MCF 10A (cell line): ENCODE measurements around the gene ZNF467. TPM values are rescaled to one million over a fixed set of nuclear protein-coding genes. Genes with fewer than 3 reads are reported as not detected.

ENCODE experiments used
- BruUV-seq: library from RNA; stranded (reverse); fragments of 400-500 nt; replicated peaks from 2 replicates; lab custom pipeline; 2021; lab: Mats Ljungman, UMichigan
- CTCF ChIA-PET: fragments of 300-600 bp; sonication (Branson Sonifier 250); formaldehyde crosslinking; extraction: SDS; loops from one replicate; lab custom pipeline; 2021; ENCODE audit warnings: antibody characterized with exemption, inconsistent platforms; lab: Yijun Ruan, JAX
- POLR2A ChIA-PET: fragments of 300-600, 350-650 bp; sonication (Branson Sonifier 250); formaldehyde crosslinking; extraction: SDS; loops from one replicate; lab custom pipeline; 2020; ENCODE audit warnings: antibody characterized with exemption, inconsistent platforms; lab: Yijun Ruan, JAX
- DNase-seq: peaks from one replicate; pipeline ENCODE4 v3.0.0-alpha.2; 2018; ENCODE audit not compliant: unreplicated experiment
- H3K27ac Mint-ChIP-seq: one replicate; pipeline ENCODE4 v1.8.0; 2022; ENCODE audit warnings: mild to moderate bottlenecking, low read depth, mixed read lengths; ENCODE audit not compliant: unreplicated experiment
- H3K27me3 Mint-ChIP-seq: one replicate; pipeline ENCODE4 v1.8.0; 2022; ENCODE audit warnings: mixed read lengths; ENCODE audit not compliant: insufficient read depth, unreplicated experiment
- H3K36me3 Mint-ChIP-seq: one replicate; pipeline ENCODE4 v1.8.0; 2022; ENCODE audit warnings: mild to moderate bottlenecking, moderate library complexity, mixed read lengths; ENCODE audit not compliant: insufficient read depth, unreplicated experiment
- H3K4me1 Mint-ChIP-seq: one replicate; pipeline ENCODE4 v1.8.0; 2022; ENCODE audit warnings: mixed read lengths; ENCODE audit not compliant: insufficient read depth, unreplicated experiment
- H3K4me3 Mint-ChIP-seq: one replicate; pipeline ENCODE4 v1.8.0; 2022; ENCODE audit warnings: mild to moderate bottlenecking, moderate library complexity, mixed read lengths; ENCODE audit not compliant: unreplicated experiment
- H3K9me3 Mint-ChIP-seq: one replicate; pipeline ENCODE4 v1.8.0; 2022; ENCODE audit warnings: mixed read lengths; ENCODE audit not compliant: unreplicated experiment
- CTCF ChIP-seq: fragments of 200-600 bp; IDR thresholded peaks from one replicate; pipeline ENCODE4 v1.8.0; 2022; ENCODE audit warnings: antibody characterized with exemption, mild to moderate bottlenecking; ENCODE audit not compliant: unreplicated experiment
- intact Hi-C: fragments of 100-400 bp; cut with micrococcal nuclease; formaldehyde crosslinking; loops from 2 replicates; pipeline ENCODE4 v1.14.1; 2022
- total RNA-seq: library from RNA; stranded (reverse); gene quantifications from 2 replicates; pipeline ENCODE4 v1.2.3, GENCODE V29; 2022

The ZNF467 gene
- total RNA-seq, 1 experiment from 2014 or later: 3.7 TPM

- intact Hi-C loops: no loop called here
- ChIA-PET POLR2A (no interaction called here), CTCF (interaction anchor here (2.0 kb wide), 1 partner anchor 19 kb away, joined by 8 read pairs; no protein-coding TSS in a partner anchor)
- no TSS peak for BruUV-seq
- Mint-ChIP-seq H3K9me3 (no peaks in the 10 kb centered on the region), H3K4me3 (no peak overlapping the region), H3K36me3 (peaks cover 28% of the 10 kb centered on the region), H3K4me1 (no peaks in the 10 kb centered on the region), H3K27me3 (no peaks in the 10 kb centered on the region), H3K27ac (no peak overlapping the region)
- no peak for TF ChIP-seq CTCF
- no peak for DNase-seq
These were observed 50.9 kb downstream of the ZNF467 start for GRCh38 chr7:149722356-149722957.

GRCh38 chr7:149721084-149721601 is 52.2 kb downstream of the ZNF467 start:
- Mint-ChIP-seq H3K9me3 (no peaks in the 10 kb centered on the region), H3K27me3 (no peaks in the 10 kb centered on the region), H3K4me1 (peaks cover 12% of the 10 kb centered on the region), H3K4me3 (no peak overlapping the region), H3K27ac (no peak overlapping the region), H3K36me3 (peaks cover 19% of the 10 kb centered on the region)
- ChIA-PET POLR2A (no interaction called here), CTCF (interaction anchor here (1.0 to 2.0 kb wide), 2 partner anchors 21 kb away, joined by 4 to 8 read pairs; no protein-coding TSS in a partner anchor)
- TF ChIP-seq CTCF: no peak
- BruUV-seq: no TSS peak
- intact Hi-C loops: no loop called here
- DNase-seq: no peak

- no TSS peak for BruUV-seq
- H3K27ac Mint-ChIP-seq: no peak overlapping the region
- H3K27me3 Mint-ChIP-seq: no peaks in the 10 kb centered on the region
- H3K36me3 Mint-ChIP-seq: peaks cover 16% of the 10 kb centered on the region
- intact Hi-C loops: no loop called here
- TF ChIP-seq CTCF: no peak
- no peak for DNase-seq
- CTCF ChIA-PET: interaction anchor here (0.6 to 1.0 kb wide), 2 partner anchors 22 to 457 kb away, joined by 3 to 4 read pairs; no protein-coding TSS in a partner anchor
- no peak overlapping the region for H3K4me3 Mint-ChIP-seq
- POLR2A ChIA-PET: no interaction called here
- peaks cover 19% of the 10 kb centered on the region for H3K4me1 Mint-ChIP-seq
- H3K9me3 Mint-ChIP-seq: no peaks in the 10 kb centered on the region
These were observed 52.9 kb downstream of the ZNF467 start for GRCh38 chr7:149720372-149721083.

GRCh38 chr7:149719912-149720335 is 53.5 kb downstream of the ZNF467 start:
- Mint-ChIP-seq H3K9me3 (no peaks in the 10 kb centered on the region), H3K27me3 (no peaks in the 10 kb centered on the region), H3K4me1 (peaks cover 24% of the 10 kb centered on the region), H3K4me3 (no peak overlapping the region), H3K27ac (no peak overlapping the region), H3K36me3 (peaks cover 16% of the 10 kb centered on the region)
- CTCF ChIA-PET: no interaction called here
- DNase-seq: no peak
- no TSS peak for BruUV-seq
- POLR2A ChIA-PET: no interaction called here
- TF ChIP-seq CTCF: no peak
- intact Hi-C loops: no loop called here
